GM12878 (cell line): Measurements from ENCODE around the gene SCNN1B. TPM values are rescaled to one million over a fixed set of nuclear protein-coding genes. Genes with fewer than 3 reads are reported as not detected.

Experiments
- CREB1 ChIP-seq: IDR thresholded peaks from 2 replicates; pipeline ENCODE4 v1.6.1; 2012; ENCODE audit warnings: low read depth, mild to moderate bottlenecking, inconsistent platforms
- E2F4 ChIP-seq: IDR thresholded peaks from 2 replicates; pipeline ENCODE4 v1.6.1; 2012; ENCODE audit warnings: low read depth, low read length, improper control_type of control experiment
- E4F1 ChIP-seq: fragments of 450-650 bp; IDR thresholded peaks from 2 replicates; pipeline ENCODE4 v1.6.1; 2018; ENCODE audit warnings: borderline replicate concordance, mild to moderate bottlenecking; ENCODE audit not compliant: partially characterized antibody
- HSF1 ChIP-seq: fragments of 150-350 bp; IDR thresholded peaks from 2 replicates; pipeline ENCODE4 v1.6.1; 2014; ENCODE audit warnings: mild to moderate bottlenecking, low read depth, low read length
- LARP7 ChIP-seq: fragments of 450-650 bp; IDR thresholded peaks from 2 replicates; pipeline ENCODE4 v1.6.1; 2017; ENCODE audit warnings: mild to moderate bottlenecking
- NR2C2 ChIP-seq: IDR thresholded peaks from 2 replicates; pipeline ENCODE4 v1.6.1; 2011; ENCODE audit warnings: borderline replicate concordance, low read depth; ENCODE audit not compliant: control insufficient read depth, insufficient read length
- POLR2AphosphoS5 ChIP-seq: IDR thresholded peaks from 2 replicates; pipeline ENCODE4 v1.6.1; 2011; ENCODE audit warnings: mild to moderate bottlenecking, low read length, inconsistent platforms
- SMC3 ChIP-seq: IDR thresholded peaks from 2 replicates; pipeline ENCODE4 v1.6.1; 2011; ENCODE audit warnings: low read length, improper control_type of control experiment, borderline replicate concordance
- SP1 ChIP-seq: IDR thresholded peaks from one replicate; pipeline ENCODE4 v1.6.1; 2011; ENCODE audit warnings: low read depth, low read length
- TARDBP ChIP-seq: IDR thresholded peaks from 2 replicates; pipeline ENCODE4 v1.6.1; 2016; ENCODE audit warnings: borderline replicate concordance
- TCF3 ChIP-seq: IDR thresholded peaks from 2 replicates; pipeline ENCODE4 v1.6.1; 2012; ENCODE audit warnings: low read depth, mild to moderate bottlenecking, low read length, borderline replicate concordance; ENCODE audit not compliant: insufficient read depth
- ZNF24 ChIP-seq: fragments of 450-650 bp; IDR thresholded peaks from 2 replicates; pipeline ENCODE4 v1.6.1; 2017; ENCODE audit warnings: antibody characterized with exemption, mild to moderate bottlenecking
- polyA plus RNA-seq, 11 experiments: library from polyadenylated mRNA; depleted of rRNA in 4 of 11; unstranded in 6 of 11; stranded (reverse) in 5 of 11; fragments of >200 nt; fragmentation: Nextera tagmentation in 4 of 11; fragmentation: Illumina TruSeq in 1 of 11; extraction: Ambion mirVana in 4 of 11; extraction: Trizol in 1 of 11; gene quantifications; 1 replicate in 1 of 11; 2 replicates in 10 of 11; pipeline versions ENCODE4 v1.2.1 to v1.2.3, GENCODE V29; 2011 to 2016; ENCODE audit warnings: inconsistent platforms in 2 of 11, missing spikeins in 2 of 11, low read depth in 1 of 11
- total RNA-seq, 4 experiments: library from RNA; depleted of rRNA in 3 of 4; stranded (reverse); fragments of >200 nt in 3 of 4; fragmentation: Illumina TruSeq in 1 of 4; extraction: Trizol in 1 of 4; gene quantifications; 2 replicates each; pipeline versions ENCODE4 v1.2.1 to v1.2.3, GENCODE V29; 2013 to 2021

Gene SCNN1B
- total and polyA plus RNA-seq, 10 of the 15 experiments (the other 5 are each of a cell fraction or from before 2014, with no cell fraction given) = 0.28 to 1.5 (median 0.64) TPM

- TF ChIP-seq E2F4 = no peak
- TF ChIP-seq ZNF24 = no peak
- TF ChIP-seq SMC3 = no peak
- TF ChIP-seq CREB1 = no peak
- TF ChIP-seq TCF3 = no peak
- TF ChIP-seq HSF1 = no peak
- TF ChIP-seq NR2C2 = no peak
- TF ChIP-seq LARP7 = no peak
- no peak for TF ChIP-seq POLR2AphosphoS5
- no peak for TF ChIP-seq SP1
- no peak for TF ChIP-seq E4F1
- no peak for TF ChIP-seq TARDBP
These were observed 86.7 kb downstream of the SCNN1B start (continued) for GRCh38 chr16:23388786-23389185.
